Common myeloid progenitor, CD34-positive (primary cell): ENCODE results near the gene SPRR2E.
"Not testable (repeated sequence)": the region's sequence is repeated elsewhere in the genome, so short reads cannot be mapped to it uniquely, and the experiment has no call there.

Experiments
- CTCF ChIA-PET: fragments of 350-600 bp; sonication (Branson Sonifier 250); formaldehyde crosslinking; loops from one replicate; lab custom pipeline; 2021; ENCODE audit warnings: antibody characterized with exemption; lab: Charles Lee
- POLR2A ChIA-PET: fragments of 350-600 bp; sonication (Branson Sonifier 250); formaldehyde crosslinking; loops from one replicate; lab custom pipeline; 2021; ENCODE audit warnings: antibody characterized with exemption; lab: Charles Lee
- DNase-seq, 3 donors: peaks; one replicate each; pipeline versions ENCODE4 v3.0.0 to v3.0.0-alpha.2; 2013
- H3K27ac ChIP-seq, 2 experiments: 1 replicate in 1 of 2; 2 replicates in 1 of 2; pipeline ENCODE4 v1.7.0; 2013; ENCODE audit warnings: inconsistent platforms in 2 of 2, low read length in 2 of 2, mild to moderate bottlenecking in 2 of 2, low read depth in 1 of 2, moderate library complexity in 1 of 2; ENCODE audit not compliant: severe bottlenecking in 2 of 2, insufficient read depth in 1 of 2, poor library complexity in 1 of 2
- H3K27me3 ChIP-seq, 5 experiments: replicated peaks in 2 of 5; 1 replicate in 3 of 5; 2 replicates in 2 of 5; pipeline versions ENCODE4 v1.6.1 to v1.7.0; 2013; ENCODE audit warnings: low read length in 4 of 5, mild to moderate bottlenecking in 2 of 5, moderate library complexity in 2 of 5, inconsistent platforms in 1 of 5; ENCODE audit not compliant: insufficient read depth in 5 of 5, control insufficient read depth in 4 of 5
- H3K36me3 ChIP-seq, 4 experiments: 1 replicate in 2 of 4; 2 replicates in 2 of 4; pipeline versions ENCODE4 v1.6.1 to v1.7.0; 2013; ENCODE audit warnings: low read length in 3 of 4, control low read depth in 1 of 4, mild to moderate bottlenecking in 1 of 4; ENCODE audit not compliant: control insufficient read depth in 4 of 4, insufficient read depth in 4 of 4
- H3K4me1 ChIP-seq, 4 experiments: 1 replicate in 3 of 4; 2 replicates in 1 of 4; pipeline versions ENCODE4 v1.6.1 to v1.7.1; 2013; ENCODE audit warnings: low read length in 3 of 4, mild to moderate bottlenecking in 3 of 4, control low read depth in 1 of 4, inconsistent platforms in 1 of 4, moderate library complexity in 1 of 4; ENCODE audit not compliant: control insufficient read depth in 4 of 4, insufficient read depth in 4 of 4; ENCODE audit errors: control extremely low read depth in 1 of 4
- H3K4me3 ChIP-seq, 7 experiments: 1 replicate in 4 of 7; 2 replicates in 3 of 7; pipeline versions ENCODE4 v1.5.1 to v1.7.0; 2013; ENCODE audit warnings: mild to moderate bottlenecking in 7 of 7, low read length in 6 of 7, moderate library complexity in 6 of 7, inconsistent platforms in 2 of 7, low read depth in 2 of 7, control low read depth in 1 of 7; ENCODE audit not compliant: insufficient read depth in 4 of 7, control insufficient read depth in 1 of 7; ENCODE audit errors: extremely low read depth in 1 of 7
- H3K9me3 ChIP-seq, 5 experiments: 1 replicate in 4 of 5; 2 replicates in 1 of 5; pipeline versions ENCODE4 v1.6.1 to v1.7.1; 2013; ENCODE audit warnings: low read length in 4 of 5, mild to moderate bottlenecking in 2 of 5, inconsistent platforms in 1 of 5, low read depth in 1 of 5, moderate library complexity in 1 of 5; ENCODE audit not compliant: control insufficient read depth in 4 of 5, insufficient read depth in 2 of 5; ENCODE audit errors: control extremely low read depth in 1 of 5
- WGBS: methylation state at CpG from one replicate; pipeline ENCODE4 v1.1.5; 2013; ENCODE audit not compliant: insufficient coverage; 5-methylcytosine and 5-hydroxymethylcytosine counted together

The SPRR2E gene

GRCh38 chr1:153071511-153071910, 22.8 kb downstream of the SPRR2E start, which contains the start of gene SPRR2B:
Gene SPRR2B, minus strand, starts transcription at chr1:153071611. Its CDS starts 772 bp downstream, at chr1:153070839.
- Histone ChIP-seq H3K27ac (no peak within 1 kb of the TSS), H3K36me3 (no peaks in the 10 kb centered on the region), H3K27me3 (no peaks in the 10 kb centered on the region), H3K4me3 (no peak within 1 kb of the TSS), H3K4me1 (no peaks in the 10 kb centered on the region), H3K9me3 (no peaks in the 10 kb centered on the region)
- WGBS = 83% methylated on average over 1 of the region's 2 CpGs
- POLR2A ChIA-PET = no interaction called here
- CTCF ChIA-PET = no interaction called here
- DNase-seq = no peak

GRCh38 chr1:153070243-153070642, 24.1 kb downstream of the SPRR2E start:
- Histone ChIP-seq H3K36me3 (no peaks in the 10 kb centered on the region), H3K9me3 (no peaks in the 10 kb centered on the region), H3K27ac (no peak overlapping the region), H3K4me3 (no peak overlapping the region), H3K27me3 (peaks cover 0 to 1% (median 0%) of the 10 kb centered on the region in 5 experiments), H3K4me1 (no peaks in the 10 kb centered on the region)
- ChIA-PET POLR2A (no interaction called here), CTCF (no interaction called here)
- WGBS = 100% methylated on average over 1 of the region's 2 CpGs
- no peak for DNase-seq

- Histone ChIP-seq H3K9me3 (no peaks in the 10 kb centered on the region), H3K4me1 (peaks cover 0 to 8% (median 0%) of the 10 kb centered on the region in 4 experiments), H3K27me3 (peaks cover 0 to 3% (median 1%) of the 10 kb centered on the region in 5 experiments), H3K4me3 (no peak overlapping the region), H3K36me3 (no peaks in the 10 kb centered on the region), H3K27ac (no peak overlapping the region)
- 35% methylated on average over 3 of the region's 6 CpGs for WGBS
- peak; percentile 59 to 91 (median 71) for DNase-seq
- ChIA-PET CTCF (no interaction called here), POLR2A (no interaction called here)
Measured at GRCh38 chr1:153058826-153059784, 35.2 kb downstream of the SPRR2E start.

- ChIA-PET CTCF (no interaction called here), POLR2A (no interaction called here)
- no peak for DNase-seq
- H3K36me3 ChIP-seq = no peaks in the 10 kb centered on the region
- H3K4me1 ChIP-seq = peaks cover 0 to 8% (median 0%) of the 10 kb centered on the region in 4 experiments
- no CpG with 5 or more reads among the region's 2 CpGs for WGBS
- H3K27me3 ChIP-seq = peaks cover 0 to 3% (median 1%) of the 10 kb centered on the region in 5 experiments
- H3K9me3 ChIP-seq = no peaks in the 10 kb centered on the region
- H3K4me3 ChIP-seq = no peak overlapping the region
- H3K27ac ChIP-seq = no peak overlapping the region
Measured at GRCh38 chr1:153058154-153058553, 36.2 kb downstream of the SPRR2E start.

GRCh38 chr1:153057375-153057774, 37.0 kb downstream of the SPRR2E start, which contains the start of gene SPRR2A:
Gene SPRR2A, minus strand, starts transcription at chr1:153057512. Its CDS starts 777 bp downstream, at chr1:153056735.
- Histone ChIP-seq H3K4me1 (peaks cover 0 to 8% (median 0%) of the 10 kb centered on the region in 4 experiments), H3K27me3 (peaks cover 0 to 3% (median 1%) of the 10 kb centered on the region in 5 experiments), H3K9me3 (no peaks in the 10 kb centered on the region), H3K27ac (no peak within 1 kb of the TSS), H3K4me3 (no peak within 1 kb of the TSS), H3K36me3 (no peaks in the 10 kb centered on the region)
- POLR2A ChIA-PET = no interaction called here
- 100% methylated on average over 1 of the region's 2 CpGs for WGBS
- CTCF ChIA-PET = no interaction called here
- no peak for DNase-seq

- H3K36me3 ChIP-seq, DNase-seq, H3K27me3 ChIP-seq, H3K9me3 ChIP-seq, POLR2A ChIA-PET, H3K27ac ChIP-seq, CTCF ChIA-PET, H3K4me1 ChIP-seq, H3K4me3 ChIP-seq: not testable (repeated sequence)
- WGBS = 90% methylated on average over 1 of the region's 3 CpGs
Measured at GRCh38 chr1:153056111-153056510, 38.2 kb downstream of the SPRR2E start.

- ChIA-PET POLR2A (no interaction called here), CTCF (no interaction called here)
- Histone ChIP-seq H3K27ac (no peak overlapping the region), H3K4me3 (no peak overlapping the region), H3K4me1 (no peaks in the 10 kb centered on the region), H3K27me3 (peaks cover 0 to 3% (median 0%) of the 10 kb centered on the region in 5 experiments), H3K9me3 (peaks cover 0 to 4% (median 0%) of the 10 kb centered on the region in 5 experiments), H3K36me3 (no peaks in the 10 kb centered on the region)
- DNase-seq = no peak
- WGBS = 100% methylated on average over 1 of the region's 2 CpGs
Measured at GRCh38 chr1:153049211-153049610, 45.1 kb downstream of the SPRR2E start.
